GM08714 (cell line): Measurements from ENCODE around the gene IGF1.

Experiments
- H3K4me3 ChIP-seq: fragments of 200-500 bp; sonication (Bioruptor generic); 2 replicates; pipeline ENCODE4 v1.5.1; 2014; ENCODE audit warnings: mild to moderate bottlenecking, low read length, inconsistent platforms
- ZNF274 ChIP-seq: IDR thresholded peaks from 2 replicates; pipeline ENCODE4 v1.6.1; 2012; ENCODE audit warnings: mild to moderate bottlenecking, low read depth, low read length

IGF1 gene

DNA sequence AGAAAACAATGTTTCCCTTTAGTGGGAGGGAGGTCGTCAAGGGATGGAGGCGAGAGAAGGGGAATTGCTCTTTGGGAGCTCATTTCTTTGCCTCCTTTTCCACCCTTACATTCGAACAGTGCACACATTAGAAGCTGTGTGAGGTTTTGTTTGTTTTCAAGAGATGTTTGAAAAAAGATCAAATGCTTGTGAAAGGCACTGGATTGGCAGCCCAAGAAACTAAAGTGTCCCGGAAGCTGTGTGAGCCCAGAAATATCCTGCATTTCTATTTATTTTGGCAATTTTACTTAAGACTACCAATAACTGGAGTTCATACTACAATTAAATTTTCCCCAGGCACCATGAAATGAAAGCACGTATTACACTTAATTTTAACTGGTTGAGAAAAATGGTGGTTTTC, 67.0 kb downstream of the IGF1 start:
- H3K4me3 ChIP-seq: no peak overlapping the region
- TF ChIP-seq ZNF274: no peak

DNA sequence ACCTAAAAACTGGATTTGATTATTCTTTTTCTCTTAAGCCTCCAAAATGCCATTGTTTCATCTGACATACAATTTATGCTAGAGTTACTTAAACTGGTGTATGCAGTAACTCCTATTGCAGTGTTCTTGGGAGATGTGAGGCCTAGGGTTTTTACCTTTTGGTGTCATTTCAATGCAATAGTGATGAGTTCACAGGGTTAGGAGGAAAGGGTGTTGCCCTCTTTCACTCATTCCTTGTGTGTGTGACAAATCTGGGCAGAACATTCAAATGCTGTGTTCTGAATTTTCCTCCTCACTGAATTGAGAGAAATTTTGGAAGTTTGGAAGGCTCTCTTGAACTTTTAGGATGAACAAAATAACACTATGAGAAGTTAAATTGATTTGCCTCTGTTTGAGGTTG, 69.9 kb downstream of the IGF1 start:
- TF ChIP-seq ZNF274: no peak
- H3K4me3 ChIP-seq: no peak overlapping the region

GRCh38 chr12:102408487-102409297, 71.7 kb downstream of the IGF1 start:
- no peak for TF ChIP-seq ZNF274
- H3K4me3 ChIP-seq: no peak overlapping the region

DNA sequence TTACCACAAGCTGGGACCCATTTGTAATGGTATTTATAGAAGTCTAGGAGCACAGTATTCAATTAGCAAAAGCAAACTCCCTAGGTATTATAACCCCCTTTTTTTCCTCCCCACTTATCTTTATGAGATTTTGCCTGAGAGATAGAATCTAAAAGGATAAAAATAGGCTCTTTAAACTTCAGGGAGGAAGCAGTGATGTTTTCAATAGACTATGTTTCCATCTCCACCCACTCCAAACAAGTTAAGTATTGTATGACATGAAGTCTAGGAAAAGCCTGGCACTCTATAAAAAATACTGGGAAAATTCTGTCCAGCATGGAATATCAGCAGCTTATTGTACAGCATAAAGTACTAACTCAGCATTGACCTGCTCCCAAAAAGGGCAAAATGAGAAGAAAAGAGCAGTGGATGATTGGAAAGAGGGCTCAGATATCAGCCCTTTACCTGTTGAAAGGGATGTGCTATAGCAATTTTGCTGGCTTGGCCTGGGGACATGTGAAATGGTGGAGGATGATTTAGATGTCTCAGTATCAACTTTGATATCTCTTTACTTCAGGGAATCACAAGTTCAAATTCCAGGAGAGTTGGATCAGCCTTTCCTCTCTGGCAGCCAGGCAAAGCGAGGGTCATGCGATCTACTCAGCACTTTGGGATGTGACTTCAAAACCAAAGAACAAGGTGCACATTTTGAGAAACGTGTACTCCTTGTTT, 72.4 kb downstream of the IGF1 start:
- no peak overlapping the region for H3K4me3 ChIP-seq
- no peak for TF ChIP-seq ZNF274

GRCh38 chr12:102406033-102406584, 74.3 kb downstream of the IGF1 start:
- H3K4me3 ChIP-seq: no peak overlapping the region
- no peak for TF ChIP-seq ZNF274

- no peak for TF ChIP-seq ZNF274
- no peak overlapping the region for H3K4me3 ChIP-seq
Observed at GRCh38 chr12:102401087-102401486, 79.3 kb downstream of the IGF1 start.

DNA sequence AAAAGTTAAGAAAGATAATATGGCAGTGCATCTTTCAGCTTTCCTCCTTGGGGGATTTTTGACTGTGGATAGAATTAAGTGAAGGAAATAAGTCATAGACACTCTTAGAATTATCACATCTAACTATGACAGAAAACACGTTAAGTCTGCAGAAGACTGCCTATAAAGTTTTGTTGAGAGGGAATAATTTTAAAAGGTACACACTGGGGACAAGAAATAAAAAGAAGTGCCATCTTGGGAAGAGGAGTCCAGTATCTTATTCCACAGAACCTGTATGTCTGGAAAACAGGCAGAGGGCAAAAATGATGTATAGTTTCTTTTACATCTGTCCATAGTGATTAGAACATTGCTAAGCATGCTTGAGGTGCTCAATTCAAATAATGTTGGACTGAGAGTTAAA, 80.7 kb downstream of the IGF1 start:
- no peak for TF ChIP-seq ZNF274

DNA sequence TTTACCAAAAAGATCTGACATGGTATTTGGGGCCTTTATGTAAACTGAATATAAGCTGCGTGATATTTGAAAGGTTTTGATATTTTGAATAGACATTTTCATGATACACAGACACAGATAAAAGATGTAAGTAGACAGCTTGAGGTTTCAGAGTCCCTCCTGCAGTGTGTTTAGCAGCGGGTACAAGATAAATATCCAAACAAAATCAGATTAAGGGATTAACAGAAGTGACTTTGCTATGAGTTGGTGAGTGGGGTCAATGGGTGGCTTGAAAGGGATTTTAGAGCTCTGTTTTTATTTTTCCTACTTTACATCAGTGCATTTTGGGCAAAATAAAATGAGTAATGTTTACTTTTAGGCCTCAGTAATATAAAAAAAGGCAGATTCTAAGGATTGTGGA, 84.1 kb downstream of the IGF1 start:
- H3K4me3 ChIP-seq: no peak overlapping the region
- no peak for TF ChIP-seq ZNF274

More for the DNA sequence above, 80.7 kb downstream of the IGF1 start:
- no peak overlapping the region for H3K4me3 ChIP-seq

DNA sequence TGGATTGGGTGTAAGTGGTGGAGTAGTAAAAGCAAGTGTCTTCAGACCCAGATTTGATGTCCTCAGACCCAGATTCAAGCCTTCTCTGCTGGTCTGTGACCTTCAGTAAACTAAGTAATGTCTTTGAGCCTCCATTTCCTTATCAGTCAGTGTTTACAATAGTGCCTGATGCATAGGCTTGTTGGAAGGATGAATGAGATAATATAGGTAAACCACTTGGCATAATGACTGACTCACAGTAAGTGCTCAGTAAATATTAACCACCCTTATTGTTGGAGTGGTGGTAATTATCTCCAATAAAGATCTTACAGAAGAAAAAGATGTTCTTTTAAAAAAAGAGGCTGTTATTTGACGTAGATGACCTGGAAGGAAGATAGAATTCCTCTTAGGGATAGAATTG, 86.2 kb downstream of the IGF1 start:
- no peak overlapping the region for H3K4me3 ChIP-seq
- no peak for TF ChIP-seq ZNF274

DNA sequence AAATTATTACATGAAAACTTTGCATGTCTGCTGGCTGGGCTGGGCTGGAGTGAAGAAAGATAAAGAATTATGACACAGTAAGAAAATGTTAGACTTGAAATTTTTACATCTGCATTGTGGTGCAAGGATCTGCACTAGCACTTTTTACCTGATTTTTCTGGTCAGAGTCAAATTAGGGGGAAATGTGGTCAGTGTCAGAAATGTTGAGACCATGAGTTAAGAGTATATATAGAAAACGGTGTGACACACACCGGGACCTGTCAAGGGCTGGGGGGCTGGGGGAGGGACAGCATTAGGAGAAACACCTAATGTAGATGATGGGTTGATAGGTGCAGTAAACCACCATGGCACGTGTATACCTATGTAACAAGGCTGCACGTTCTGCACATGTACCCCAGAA, 90.3 kb downstream of the IGF1 start:
- no peak for TF ChIP-seq ZNF274

GRCh38 chr12:102388469-102388868, 91.9 kb downstream of the IGF1 start:
- H3K4me3 ChIP-seq: no peak overlapping the region

More for the DNA sequence above, 90.3 kb downstream of the IGF1 start:
- no peak overlapping the region for H3K4me3 ChIP-seq

GRCh38 chr12:102385343-102385742, 95.0 kb downstream of the IGF1 start:
- H3K4me3 ChIP-seq: no peak overlapping the region
- no peak for TF ChIP-seq ZNF274

More at GRCh38 chr12:102388469-102388868, 91.9 kb downstream of the IGF1 start:
- no peak for TF ChIP-seq ZNF274

DNA sequence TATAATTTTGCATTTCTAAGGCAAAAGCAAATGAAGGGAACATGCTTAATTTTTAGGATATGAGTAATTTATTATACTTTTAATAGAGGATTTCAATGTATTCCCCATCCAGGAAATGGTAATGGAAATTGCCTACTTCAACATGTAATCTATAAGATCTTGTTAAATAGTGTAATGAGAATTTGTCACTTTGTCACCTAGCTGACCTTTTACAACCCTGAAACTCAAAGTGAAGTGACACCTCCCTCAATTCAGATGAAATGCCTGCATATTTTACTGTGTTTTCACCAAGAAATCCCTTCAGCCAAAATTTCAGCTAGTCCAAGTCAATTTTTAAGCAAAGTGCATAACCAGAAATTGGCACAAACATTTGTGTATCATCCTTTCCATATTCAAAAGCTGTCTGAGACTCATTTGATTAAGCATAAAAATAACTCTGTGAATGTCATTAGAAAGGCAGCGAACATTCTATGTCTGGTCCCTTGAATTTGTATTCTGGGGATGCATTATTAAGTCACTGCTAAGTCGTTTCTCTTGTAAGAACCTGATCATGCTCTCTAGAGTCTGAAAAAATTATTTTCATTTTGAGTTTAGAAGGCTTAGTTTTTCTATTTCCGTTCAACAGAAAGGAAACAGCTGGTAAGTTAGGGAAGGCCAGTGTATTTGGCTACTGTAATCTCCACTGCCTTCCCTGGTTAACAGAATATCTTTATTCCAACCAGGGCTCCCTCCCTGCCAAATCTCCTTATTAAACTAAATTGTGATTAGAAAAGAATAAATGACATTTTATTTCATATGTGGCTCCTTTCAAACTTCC, 100.8 kb downstream of the IGF1 start:
- no peak overlapping the region for H3K4me3 ChIP-seq
- TF ChIP-seq ZNF274: no peak

DNA sequence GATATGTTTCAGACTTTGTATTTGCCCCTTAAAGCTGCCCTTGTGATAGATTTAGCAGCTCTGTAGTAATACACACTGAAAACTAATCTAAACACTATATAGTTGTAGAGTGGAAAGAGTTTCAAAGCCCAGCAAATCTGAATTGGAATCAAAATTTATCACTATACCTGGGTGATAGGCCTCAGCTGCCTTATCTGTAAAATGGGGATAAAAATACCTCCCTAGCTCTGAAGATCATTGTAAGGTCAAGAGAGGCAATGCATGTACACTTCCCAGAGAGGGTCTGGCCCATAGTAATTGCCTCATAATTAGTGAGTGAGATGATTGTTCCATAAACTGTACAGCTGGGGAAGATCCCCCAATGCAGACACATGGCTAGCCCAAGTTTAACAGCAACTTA, 103.6 kb downstream of the IGF1 start:
- TF ChIP-seq ZNF274: no peak
- no peak overlapping the region for H3K4me3 ChIP-seq

DNA sequence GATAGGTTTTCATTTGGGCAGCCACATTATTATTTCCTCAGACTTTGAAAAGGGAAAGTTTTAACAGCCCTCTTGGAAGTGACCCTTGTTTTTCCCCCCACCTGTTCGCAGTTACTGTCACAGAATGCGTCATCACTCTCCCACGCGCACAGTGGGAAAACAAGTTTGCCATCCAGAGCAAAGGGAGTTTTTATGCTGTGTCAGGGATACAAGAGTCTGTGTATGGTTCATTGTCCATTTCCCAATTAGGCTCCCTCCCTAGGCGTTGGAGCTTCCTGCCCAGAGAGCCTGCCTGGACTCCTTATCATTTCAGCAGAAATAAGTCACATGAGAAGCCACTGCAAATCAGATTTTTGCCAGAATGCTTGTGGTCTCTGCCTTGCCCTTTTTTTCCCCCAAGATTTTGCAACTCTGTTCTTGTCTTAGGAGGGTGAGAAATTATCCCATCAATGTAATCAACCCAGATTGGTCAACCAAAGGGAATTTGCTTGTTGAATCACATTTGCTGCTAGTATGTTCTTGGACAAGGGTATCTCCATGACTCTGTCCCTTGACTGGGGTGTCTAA, 104.1 kb downstream of the IGF1 start:
- TF ChIP-seq ZNF274: no peak
- H3K4me3 ChIP-seq: no peak overlapping the region
